DOHH2 (cell line): ENCODE results near the gene CA9.

Experiments
- H3F3A ChIP-seq: fragments of 200-600 bp; sonication (generic), shearing (Covaris generic); 2 replicates; pipeline ENCODE4 v1.6.0; 2016; ENCODE audit warnings: antibody characterized with exemption, mild to moderate bottlenecking; ENCODE audit not compliant: control insufficient read depth, insufficient read depth
- H3K27ac ChIP-seq: fragments of 200-600 bp; sonication (generic); 2 replicates; pipeline ENCODE4 v1.5.1; 2014; ENCODE audit warnings: low read depth, mild to moderate bottlenecking, low read length, moderate library complexity
- H3K27me3 ChIP-seq: fragments of 200-600 bp; sonication (generic); 2 replicates; pipeline ENCODE4 v1.6.1; 2014; ENCODE audit warnings: mild to moderate bottlenecking, low read length, mixed read lengths; ENCODE audit not compliant: control insufficient read depth
- H3K36me3 ChIP-seq: fragments of 200-600 bp; sonication (generic); 2 replicates; pipeline ENCODE4 v1.6.1; 2014; ENCODE audit warnings: mild to moderate bottlenecking, low read length, moderate library complexity, mixed read lengths; ENCODE audit not compliant: control insufficient read depth
- H3K4me1 ChIP-seq: fragments of 200-600 bp; sonication (generic); 2 replicates; pipeline ENCODE4 v1.6.1; 2014; ENCODE audit warnings: mild to moderate bottlenecking, low read length, mixed read lengths; ENCODE audit not compliant: control insufficient read depth
- H3K4me2 ChIP-seq: fragments of 200-600 bp; sonication (generic); 2 replicates; pipeline ENCODE4 v1.6.0; 2014; ENCODE audit warnings: mild to moderate bottlenecking, low read length, moderate library complexity
- H3K4me3 ChIP-seq: fragments of 200-600 bp; sonication (generic); 2 replicates; pipeline ENCODE4 v1.5.1; 2014; ENCODE audit warnings: mild to moderate bottlenecking, low read length, mixed read lengths
- H3K79me2 ChIP-seq: fragments of 200-600 bp; sonication (generic); 2 replicates; pipeline ENCODE4 v1.6.1; 2014; ENCODE audit warnings: mild to moderate bottlenecking, low read length, mixed read lengths; ENCODE audit not compliant: control insufficient read depth
- H3K9me2 ChIP-seq: fragments of 200-600 bp; sonication (generic); replicated peaks from 2 replicates; pipeline ENCODE4 v1.6.1; 2014; ENCODE audit warnings: mild to moderate bottlenecking, low read length, mixed read lengths; ENCODE audit not compliant: control insufficient read depth
- H3K9me3 ChIP-seq: fragments of 200-600 bp; sonication (generic); 2 replicates; pipeline ENCODE4 v1.6.1; 2014; ENCODE audit warnings: antibody characterized with exemption, low read length, mixed read lengths; ENCODE audit not compliant: control insufficient read depth, insufficient read depth
- H4K20me1 ChIP-seq: fragments of 200-600 bp; sonication (generic); 2 replicates; pipeline ENCODE4 v1.6.0; 2014; ENCODE audit warnings: low read depth, mild to moderate bottlenecking, antibody characterized with exemption, low read length, moderate library complexity; ENCODE audit not compliant: control insufficient read depth, insufficient read depth
- CTCF ChIP-seq: fragments of 200-600 bp; sonication (generic); IDR thresholded peaks from one replicate; pipeline ENCODE4 v1.5.1; 2014; ENCODE audit warnings: antibody characterized with exemption, mild to moderate bottlenecking, low read depth, low read length; ENCODE audit not compliant: poor library complexity, severe bottlenecking
- EZH2phosphoT487 ChIP-seq: fragments of 200-600 bp; sonication (generic); IDR thresholded peaks from 2 replicates; pipeline ENCODE4 v1.6.1; 2017; ENCODE audit warnings: borderline replicate concordance, mild to moderate bottlenecking, antibody characterized with exemption, low read length, moderate library complexity, mixed read lengths

The CA9 gene

DNA sequence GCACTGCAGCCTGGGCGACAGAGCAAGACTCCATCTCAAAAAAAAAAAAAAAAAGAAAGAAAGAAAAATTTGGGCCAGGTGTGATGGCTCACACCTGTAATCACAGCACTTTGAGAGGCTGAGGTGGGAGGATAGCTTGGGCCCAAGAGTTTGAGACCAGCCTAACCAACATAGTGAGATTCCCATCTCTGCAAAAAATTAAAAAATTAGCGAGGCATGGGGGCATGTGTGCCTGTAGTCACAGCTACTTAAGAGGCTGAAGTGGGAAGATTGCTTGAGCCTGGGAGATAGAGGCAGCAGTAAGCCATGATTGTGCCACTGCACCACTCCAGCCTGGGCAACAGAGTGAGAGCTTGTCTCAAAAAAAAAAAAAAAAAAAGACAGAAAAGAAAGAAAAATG lies 20.1 kb upstream of the CA9 start:
- no peak overlapping the region for H3K4me3 ChIP-seq
- H3K9me3 ChIP-seq, result no peaks in the 10 kb centered on the region
- peaks cover 45% of the 10 kb centered on the region for H3K4me1 ChIP-seq
- H3K27ac ChIP-seq, result no peak overlapping the region
- peaks cover 22% of the 10 kb centered on the region for H3F3A ChIP-seq
- no peak overlapping the region for H3K4me2 ChIP-seq
- TF ChIP-seq EZH2phosphoT487 (no peak), CTCF (no peak)
- no peaks in the 10 kb centered on the region for H4K20me1 ChIP-seq
- no peaks in the 10 kb centered on the region for H3K27me3 ChIP-seq
- H3K79me2 ChIP-seq, result peaks cover 19% of the 10 kb centered on the region
- H3K9me2 ChIP-seq, result no peaks in the 10 kb centered on the region
- H3K36me3 ChIP-seq, result peaks cover 14% of the 10 kb centered on the region

DNA sequence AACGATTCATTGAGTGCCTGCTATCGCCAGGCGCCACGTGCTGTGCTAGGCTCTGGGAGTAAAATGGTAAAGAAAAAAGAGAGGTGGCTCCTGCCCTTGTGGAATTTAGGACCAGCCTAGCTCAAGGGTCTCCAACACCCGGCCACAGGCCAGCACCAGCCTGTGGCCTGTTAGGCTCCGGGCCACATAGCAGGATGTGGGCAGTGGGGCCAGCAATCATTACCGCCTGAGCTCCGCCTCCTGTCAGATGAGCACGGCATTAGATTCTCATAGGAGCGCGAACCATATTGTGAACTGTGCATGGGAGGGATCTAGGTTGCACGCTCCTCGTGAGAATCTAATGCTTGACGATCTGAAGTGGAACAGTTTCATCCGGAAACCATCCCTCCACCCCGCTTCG lies 17.4 kb upstream of the CA9 start:
- no peak overlapping the region for H3K27ac ChIP-seq
- peaks cover 25% of the 10 kb centered on the region for H3K36me3 ChIP-seq
- H3K9me2 ChIP-seq, result no peaks in the 10 kb centered on the region
- H3F3A ChIP-seq, result peaks cover 13% of the 10 kb centered on the region
- TF ChIP-seq EZH2phosphoT487, result no peak
- TF ChIP-seq CTCF, result no peak
- no peaks in the 10 kb centered on the region for H4K20me1 ChIP-seq
- H3K27me3 ChIP-seq, result no peaks in the 10 kb centered on the region
- H3K79me2 ChIP-seq, result peaks cover 14% of the 10 kb centered on the region
- H3K4me1 ChIP-seq, result peaks cover 49% of the 10 kb centered on the region
- H3K4me2 ChIP-seq, result no peak overlapping the region
- H3K9me3 ChIP-seq, result no peaks in the 10 kb centered on the region
- H3K4me3 ChIP-seq, result no peak overlapping the region

GRCh38 chr9:35656831-35657545 lies 16.7 kb upstream of the CA9 start:
- no peaks in the 10 kb centered on the region for H3K27me3 ChIP-seq
- H4K20me1 ChIP-seq, result no peaks in the 10 kb centered on the region
- TF ChIP-seq CTCF (no peak), EZH2phosphoT487 (no peak)
- H3F3A ChIP-seq, result peaks cover 14% of the 10 kb centered on the region
- H3K4me2 ChIP-seq, result peak overlapping the region; percentile 78
- peaks cover 47% of the 10 kb centered on the region for H3K4me1 ChIP-seq
- peak overlapping the region; percentile 82 for H3K4me3 ChIP-seq
- peak overlapping the region; percentile 71; the same call in 1 of the 2 replicates for H3K27ac ChIP-seq
- H3K9me2 ChIP-seq, result no peaks in the 10 kb centered on the region
- peaks cover 29% of the 10 kb centered on the region for H3K36me3 ChIP-seq
- no peaks in the 10 kb centered on the region for H3K9me3 ChIP-seq
- H3K79me2 ChIP-seq, result peaks cover 18% of the 10 kb centered on the region
